NAMALWA (cell line): ENCODE results near the gene LRP6.
"Not testable (repeated sequence)": the region's sequence is repeated elsewhere in the genome, so short reads cannot be mapped to it uniquely, and the experiment has no call there.

Experiments
- DNase-seq: peaks from one replicate; pipeline ENCODE4 v3.0.0-alpha.2; 2015; ENCODE audit warnings: low spot score

The LRP6 gene

DNA sequence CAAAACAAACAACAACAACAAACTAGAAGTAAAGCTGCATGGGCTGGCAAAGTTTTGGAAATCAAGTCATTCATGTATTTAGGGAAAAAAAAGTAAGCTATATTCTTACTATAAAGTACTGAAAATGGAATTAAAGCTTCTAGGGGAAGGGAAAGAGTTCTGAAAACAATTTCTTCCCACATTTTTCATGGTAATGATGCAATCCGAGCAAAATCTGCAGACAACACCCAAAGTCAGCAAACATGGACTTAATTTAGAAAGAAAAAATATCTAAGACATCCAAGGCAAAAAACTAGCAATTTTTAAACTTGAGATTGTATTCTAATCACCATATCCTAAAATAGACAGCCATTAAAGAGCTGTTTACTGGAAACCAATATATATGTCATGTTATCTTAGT, 86.3 kb downstream of the LRP6 start:
- no peak for DNase-seq

DNA sequence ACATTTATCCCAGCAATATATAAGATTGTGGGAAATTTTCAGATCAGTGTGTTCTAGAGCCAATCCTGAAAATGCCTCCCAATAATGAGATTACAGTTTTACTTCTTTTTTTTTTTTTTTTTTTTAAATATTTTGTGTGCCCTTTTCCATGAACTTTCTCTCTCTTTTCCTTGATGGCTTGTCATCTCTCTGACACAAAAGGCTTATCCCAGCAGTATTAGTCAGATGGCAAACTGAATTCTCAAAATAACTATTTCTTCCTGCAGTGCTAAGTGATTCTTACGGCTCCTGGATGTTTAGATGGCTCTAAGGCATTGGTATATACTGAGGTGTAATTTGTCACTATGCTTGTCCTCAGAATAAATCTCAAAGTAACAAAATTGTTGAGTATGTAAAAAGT, 86.7 kb downstream of the LRP6 start:
- DNase-seq: no peak

DNA sequence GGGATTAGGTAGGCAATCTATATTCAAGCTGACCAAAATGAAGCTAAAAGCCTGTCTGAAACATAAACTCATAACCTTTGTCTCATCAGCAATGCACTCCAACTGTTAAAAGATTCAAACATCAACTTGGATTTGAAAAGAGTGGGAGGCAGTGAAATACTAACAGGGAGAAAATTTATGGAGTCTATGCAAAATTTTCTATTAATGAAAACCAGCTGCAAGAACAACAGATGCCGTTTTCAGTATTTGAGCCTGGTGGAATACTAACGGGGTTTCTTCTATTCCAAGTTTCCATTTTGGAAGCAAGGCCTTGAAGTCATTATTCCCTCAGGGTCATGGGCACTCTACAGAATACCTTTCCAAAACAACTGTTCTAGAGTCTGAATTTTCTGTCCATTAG, 88.3 kb downstream of the LRP6 start:
- no peak for DNase-seq

DNA sequence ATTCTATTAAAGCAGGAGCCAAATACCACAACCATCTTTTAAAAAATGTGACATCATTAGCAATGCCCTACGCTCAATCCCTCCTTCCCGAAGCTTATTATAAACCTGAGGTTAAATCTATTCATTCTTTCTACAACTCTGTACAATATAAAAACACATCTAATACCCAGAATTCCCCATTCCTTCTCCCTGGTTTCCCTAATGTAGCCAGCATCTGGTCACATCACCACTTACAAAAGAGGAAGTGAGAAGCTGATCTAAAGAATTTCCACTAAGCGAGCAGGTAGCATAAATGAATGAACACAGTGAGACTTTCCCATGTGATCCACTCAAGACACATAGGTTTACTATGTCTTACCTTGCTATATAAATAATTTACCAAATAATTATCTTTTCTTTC, 90.4 kb downstream of the LRP6 start:
- DNase-seq: peak; percentile 45

DNA sequence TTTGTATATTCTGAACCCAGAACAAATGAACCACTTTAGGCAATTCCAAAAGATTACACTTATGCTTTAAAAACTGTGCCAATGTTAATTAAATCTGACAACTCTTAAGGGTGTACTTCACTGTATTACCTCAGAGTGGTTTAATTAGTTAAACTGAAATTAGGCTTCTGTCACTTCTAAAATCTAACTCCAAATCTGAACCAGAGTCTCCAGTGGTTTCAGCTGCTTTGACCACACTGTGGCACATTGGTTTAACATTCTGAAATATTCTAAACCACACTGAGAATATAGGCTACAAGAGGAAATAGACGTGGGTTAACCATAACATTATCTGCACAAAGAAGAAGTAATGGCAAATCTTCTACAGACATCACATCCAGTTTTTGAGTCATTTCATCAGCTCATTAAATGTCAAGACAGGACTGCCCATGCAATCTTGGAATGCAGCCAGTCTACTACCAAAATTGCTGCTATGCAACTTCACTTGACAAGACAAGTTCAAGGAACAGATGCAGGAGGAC, 94.8 kb downstream of the LRP6 start:
- DNase-seq: no peak

DNA sequence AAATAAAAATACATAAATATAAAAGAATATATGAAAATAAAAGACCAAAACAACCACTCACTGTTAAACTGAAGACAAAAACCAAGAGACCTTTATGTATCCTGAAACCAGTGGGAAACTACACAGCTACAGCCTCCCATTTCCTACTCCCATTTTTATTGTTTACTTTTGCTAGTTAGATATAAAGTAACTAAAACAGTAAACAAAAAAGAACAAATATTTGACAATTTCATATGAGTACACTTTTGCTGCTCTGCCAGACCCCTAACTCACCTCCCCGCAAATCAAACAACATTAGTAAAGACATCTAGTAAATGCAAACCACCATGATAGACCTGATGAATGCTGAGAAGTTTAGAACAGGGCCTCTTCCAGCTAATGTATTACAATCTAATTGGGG, 99.0 kb downstream of the LRP6 start:
- DNase-seq: no peak

DNA sequence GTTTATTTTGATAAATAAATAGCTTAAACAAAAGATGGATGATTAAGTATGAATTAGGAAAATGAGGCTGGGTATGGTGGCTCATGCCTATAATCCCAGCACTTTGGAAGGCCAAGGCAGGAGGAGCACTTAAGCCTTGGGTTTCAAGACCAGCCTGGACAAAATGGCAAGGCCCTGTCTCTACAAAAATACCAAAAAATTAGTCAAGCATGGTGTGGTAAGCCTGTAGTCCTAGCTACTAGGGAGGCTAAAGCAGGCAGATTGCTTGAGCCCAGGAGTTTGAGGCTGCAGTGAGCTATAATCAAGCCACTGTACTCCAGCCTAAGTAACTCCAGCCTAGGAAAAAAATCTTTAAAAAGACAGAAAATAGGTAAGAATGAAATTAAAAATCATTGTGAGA, 100.1 kb downstream of the LRP6 start:
- no peak for DNase-seq

DNA sequence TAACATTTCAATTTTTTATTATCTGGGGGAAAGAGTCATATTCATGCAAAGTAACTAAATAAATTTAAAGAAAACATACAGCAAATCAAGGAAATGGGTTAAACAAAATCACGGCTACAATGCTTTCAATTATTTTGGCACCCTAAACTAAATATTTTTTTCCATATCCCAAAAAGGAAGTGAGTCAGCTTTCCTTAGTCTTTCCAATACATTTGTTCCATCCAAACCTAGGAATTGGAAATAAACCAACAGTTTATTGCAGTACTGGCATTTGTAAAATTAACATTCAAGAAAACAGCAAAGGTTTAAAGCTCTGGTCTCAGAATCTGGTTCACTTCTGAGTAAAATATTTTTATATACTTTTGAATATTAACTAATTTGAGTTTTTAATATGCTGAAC, 106.9 kb downstream of the LRP6 start:
- no peak for DNase-seq

DNA sequence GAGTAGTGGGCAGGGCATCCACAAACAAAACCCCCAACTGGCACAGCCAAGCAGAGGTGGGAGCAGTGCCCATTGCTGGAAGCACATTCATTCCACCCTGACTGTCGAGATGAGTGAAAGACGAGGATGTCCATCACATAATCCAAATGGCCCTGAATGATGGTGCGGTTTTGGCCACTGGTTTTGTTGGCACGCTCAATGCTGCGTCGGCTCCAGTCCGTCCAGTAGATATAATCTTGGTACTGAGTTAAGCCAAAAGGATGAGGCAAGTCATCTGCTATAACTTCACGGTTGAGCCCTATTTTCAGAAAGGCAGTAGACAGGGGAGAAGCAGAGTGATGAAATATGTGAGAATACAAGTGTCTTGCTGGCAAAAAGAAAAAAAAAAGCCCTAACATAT, 108.0 kb downstream of the LRP6 start:
- DNase-seq: no peak

DNA sequence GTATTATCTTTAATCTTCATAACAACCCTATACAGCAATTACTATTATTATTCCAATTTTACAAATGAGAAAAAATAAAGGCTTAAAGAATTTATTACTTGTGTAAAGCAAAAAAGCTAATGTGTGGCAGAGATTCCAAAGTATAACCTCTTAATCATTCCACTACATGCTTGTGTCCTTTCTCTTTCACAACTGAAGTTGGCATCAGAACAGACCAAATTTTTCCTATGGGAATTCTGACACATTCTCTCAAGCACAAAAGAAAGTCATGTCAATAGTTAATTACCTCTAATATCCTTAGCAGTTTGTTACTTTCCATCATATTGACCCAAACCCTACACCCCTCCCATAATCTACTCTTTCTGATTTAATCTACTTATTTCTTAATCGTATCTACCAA, 109.4 kb downstream of the LRP6 start:
- no peak for DNase-seq

DNA sequence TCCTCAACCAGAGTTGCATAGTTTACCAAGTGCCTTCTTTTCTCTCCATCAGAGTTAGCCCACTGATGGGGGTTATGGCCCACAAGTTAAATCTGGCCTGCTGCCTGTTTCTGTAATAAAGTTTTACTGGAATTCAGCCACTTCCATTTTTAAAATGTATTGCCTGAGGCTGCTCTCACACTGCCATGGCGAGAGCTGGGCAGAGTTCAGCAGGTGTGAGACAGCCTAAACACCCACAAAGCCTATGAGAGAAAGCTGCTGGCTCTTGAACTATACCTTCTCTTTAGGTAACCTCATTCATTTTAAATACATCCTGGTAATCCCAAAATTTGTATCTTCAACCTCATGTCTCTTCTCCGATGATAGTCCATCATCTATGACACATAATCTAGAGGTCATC, 110.0 kb downstream of the LRP6 start:
- no peak for DNase-seq

DNA sequence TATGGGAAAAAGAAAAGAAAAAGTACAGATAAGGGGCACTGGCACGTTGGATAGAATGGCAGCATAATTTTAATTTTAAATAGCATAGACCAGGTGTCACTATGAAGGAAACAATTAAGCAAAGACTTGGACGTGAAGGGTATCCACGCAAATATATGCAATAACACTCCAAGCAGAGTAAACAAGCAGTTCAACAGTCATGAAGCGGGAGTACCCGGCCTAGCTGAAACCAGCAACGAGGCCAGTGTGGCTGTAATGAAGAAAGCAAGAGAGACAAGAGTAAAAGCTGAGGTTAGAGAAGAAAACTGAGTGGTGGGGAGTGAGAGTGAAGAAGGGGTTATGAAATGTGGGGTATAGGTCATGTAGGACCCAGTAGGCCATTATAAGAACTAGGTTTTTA, 110.7 kb downstream of the LRP6 start:
- DNase-seq: no peak

DNA sequence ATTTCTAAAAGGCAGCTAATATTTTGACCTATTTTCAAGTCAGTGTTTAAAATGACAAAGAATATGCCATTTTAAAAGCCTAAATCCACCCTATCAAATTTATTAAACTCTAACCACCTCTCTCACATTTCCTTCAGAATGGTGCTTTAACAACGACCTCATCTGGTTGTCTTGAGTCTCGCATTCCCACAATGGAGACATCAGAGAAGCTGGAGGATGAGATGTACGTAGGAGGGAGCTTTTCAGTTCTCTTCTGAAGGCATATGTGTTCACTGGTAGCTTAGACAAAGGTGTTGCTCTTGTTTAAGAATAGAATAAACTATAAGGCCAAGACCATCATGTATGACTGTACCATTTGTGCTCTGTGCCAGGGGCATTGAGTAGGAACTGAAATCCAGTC, 113.2 kb downstream of the LRP6 start:
- no peak for DNase-seq

DNA sequence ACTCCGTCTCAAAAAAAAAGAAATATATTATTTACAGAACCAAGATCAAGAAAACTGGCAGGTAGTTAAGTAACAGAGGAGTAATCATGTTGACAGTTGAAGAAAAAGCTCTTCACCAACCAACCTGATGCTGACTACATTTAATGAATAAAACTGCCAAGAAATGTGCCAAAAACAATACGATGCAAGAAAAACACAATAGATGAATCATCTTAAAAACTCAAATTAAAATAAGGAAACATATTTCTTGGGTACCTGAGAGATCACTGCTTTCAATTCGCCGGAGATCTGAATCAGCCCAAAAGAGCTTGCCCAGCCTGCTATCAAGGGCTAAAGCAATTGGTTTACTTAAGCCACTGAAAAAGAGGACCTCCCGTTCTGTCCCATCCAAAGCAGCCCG, 119.7 kb downstream of the LRP6 start:
- no peak for DNase-seq

DNA sequence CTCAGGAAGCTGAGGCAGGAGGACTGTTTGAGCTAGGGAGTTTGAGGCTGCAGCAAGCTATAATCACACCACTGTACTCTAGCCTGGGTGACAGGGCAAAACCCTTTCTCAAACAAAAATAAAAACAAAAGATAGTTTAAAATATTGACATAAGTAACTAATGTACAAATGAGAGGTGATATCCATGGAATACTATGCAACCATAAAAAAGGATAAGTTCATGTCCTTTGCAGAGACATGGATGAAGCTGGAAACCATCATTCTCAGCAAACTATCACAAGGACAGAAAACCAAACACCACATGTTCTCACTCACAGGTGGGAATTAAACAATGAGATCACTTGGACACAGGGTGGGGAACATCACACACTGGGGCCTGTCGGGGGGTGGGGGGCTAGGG, 122.3 kb downstream of the LRP6 start:
- DNase-seq: not testable (repeated sequence)

DNA sequence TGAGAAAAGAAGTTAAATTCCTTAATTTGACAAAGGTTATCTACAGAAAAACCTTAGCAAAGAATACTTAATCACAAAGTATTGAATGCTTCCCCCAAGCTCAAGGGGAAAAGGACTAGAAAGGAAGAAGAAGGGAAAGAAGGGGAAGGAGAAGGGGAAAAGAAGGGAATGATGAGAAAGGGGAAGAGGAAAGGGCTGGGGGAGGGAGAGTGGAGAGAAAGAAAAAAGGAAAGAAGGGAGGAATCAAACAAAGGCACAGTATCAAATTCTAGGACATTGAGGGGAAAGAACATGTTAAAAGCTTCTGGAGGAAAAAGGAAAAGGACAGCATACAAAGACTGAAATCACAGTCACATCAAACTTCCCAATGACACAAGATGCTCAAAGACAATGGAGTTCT, 125.8 kb downstream of the LRP6 start:
- DNase-seq: no peak

DNA sequence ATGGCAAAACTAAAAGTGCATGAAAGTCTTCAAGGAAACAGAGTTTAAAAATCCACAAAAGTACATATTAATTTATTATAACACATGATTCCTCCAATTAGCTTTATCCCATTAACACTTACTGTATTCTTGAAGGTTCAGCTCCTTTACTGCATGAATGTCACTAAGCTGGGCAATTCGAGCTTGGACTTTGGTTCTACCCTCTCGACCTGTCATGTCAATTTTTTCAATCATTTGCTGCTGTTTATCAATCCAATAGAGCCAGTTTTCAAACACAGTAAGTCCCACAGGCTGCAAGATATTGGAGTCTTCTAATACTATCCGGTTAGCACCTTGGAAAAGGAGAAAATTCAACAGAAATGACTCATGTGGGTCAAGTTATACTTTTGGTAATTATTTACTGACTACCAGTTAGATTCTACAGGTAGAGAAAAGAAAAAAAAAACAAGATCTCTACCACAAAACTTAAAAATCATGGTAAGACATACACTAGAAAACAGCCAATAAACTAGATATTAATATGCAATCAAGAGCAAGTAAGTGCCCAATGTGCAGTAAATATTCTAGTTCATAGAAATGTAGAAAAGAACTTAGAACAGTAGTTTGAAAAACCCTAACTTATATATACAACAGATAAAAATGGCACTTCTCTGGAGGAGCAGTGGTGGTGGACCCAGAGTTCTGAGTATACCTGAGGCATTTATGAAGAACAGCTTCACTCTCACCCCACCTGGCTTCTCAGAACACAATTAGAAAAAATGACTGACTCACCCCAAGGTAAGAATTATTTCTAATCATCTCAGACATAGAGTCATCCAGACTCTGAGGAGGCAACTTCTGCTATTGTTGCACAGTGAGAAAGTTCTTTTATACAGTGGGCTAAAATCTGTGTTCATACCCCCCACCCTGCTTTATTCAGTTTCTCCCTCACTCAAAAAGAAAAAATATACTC, 128.4 kb downstream of the LRP6 start:
- no peak for DNase-seq

DNA sequence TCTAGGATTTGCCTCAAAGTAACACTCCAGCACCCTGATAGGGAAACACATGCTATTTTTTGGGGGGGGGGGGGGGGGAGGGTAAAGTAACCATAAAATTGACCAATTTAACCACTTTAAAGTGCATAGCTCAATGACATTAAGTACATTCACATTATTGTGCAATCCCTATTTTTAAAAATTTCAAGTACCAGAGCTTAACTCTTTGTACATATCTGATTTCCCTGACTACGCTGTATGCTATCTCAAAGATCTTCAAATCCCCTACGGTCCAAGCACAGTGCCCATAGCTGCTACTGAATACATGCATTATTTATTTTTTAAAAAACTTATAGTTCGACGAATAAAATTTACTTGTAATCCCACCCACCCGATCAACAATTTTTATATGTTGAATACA, 133.1 kb downstream of the LRP6 start:
- no peak for DNase-seq

DNA sequence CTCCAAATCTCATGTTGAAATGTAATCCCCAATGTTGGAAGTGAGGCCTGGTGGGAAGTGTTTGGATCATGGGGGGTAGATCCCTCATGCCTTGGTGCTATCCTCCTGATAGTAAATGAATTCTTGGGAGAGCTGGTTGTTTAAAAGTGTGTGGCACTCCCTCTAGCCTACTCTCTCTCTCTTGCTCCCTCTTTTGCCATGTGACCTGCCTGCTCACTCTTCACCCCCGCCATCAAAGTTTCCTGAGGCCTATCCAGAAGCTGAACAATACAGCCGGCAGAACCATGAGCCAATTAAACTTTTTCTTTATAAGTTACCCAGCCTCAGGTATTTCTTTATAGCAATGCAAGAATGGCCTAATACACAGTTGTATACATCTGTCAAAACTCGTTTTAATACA, 133.6 kb downstream of the LRP6 start:
- DNase-seq: no peak

DNA sequence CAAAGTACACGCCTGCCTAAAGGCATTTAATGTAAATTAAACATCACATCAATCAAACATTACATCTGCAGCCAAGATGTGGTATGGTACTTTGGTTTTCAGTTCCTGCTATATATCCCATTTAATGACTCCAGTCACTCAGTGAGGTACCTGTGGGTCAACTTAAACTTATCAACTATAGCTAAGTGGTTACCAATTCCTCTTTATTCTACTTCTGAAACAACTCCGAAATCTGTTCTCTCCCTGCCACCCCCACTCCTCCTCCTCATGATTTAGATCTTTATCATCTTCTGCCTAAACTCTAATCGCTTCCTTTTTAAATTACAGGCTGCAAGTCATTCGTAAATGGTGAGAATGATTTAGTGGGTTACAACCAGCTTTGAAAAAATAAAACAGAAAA, 138.2 kb downstream of the LRP6 start:
- no peak for DNase-seq

DNA sequence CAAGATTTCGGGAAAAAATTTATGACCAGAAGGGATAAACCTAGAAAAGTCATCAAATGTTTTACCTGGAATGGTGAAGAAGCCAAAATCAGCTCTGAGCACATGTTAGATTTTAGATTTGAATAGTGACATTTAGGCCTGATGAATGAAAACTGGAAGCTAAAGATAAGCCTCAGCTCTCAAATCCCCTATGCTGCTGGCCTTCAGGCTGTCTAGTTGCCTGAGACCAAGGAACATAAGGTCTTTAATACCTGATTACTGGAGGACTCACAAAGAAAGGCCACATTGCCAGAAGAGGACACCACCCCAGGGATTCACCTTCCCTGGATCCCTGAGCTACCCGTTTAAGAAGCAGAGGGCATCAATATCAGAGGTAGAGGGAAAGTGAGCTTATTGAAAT, 139.5 kb downstream of the LRP6 start:
- no peak for DNase-seq

DNA sequence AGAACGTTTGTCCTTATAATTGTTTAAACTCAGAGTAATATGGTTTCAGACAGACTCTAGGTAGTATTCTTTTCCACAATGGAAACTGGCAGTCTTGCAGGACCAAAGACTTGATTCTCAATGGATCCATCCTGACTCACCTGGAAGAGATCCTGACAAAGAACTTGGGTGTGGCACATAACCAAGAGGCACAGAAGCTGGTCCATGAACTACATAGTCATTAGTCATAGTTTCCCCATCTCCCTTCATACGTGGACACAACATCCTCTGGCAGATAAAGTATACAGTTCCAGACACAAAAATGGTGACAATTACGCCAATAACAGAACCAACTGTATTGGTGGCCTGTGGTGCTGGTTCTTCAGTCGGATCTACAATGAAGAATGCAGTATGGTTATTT, 140.3 kb downstream of the LRP6 start:
- DNase-seq: no peak

DNA sequence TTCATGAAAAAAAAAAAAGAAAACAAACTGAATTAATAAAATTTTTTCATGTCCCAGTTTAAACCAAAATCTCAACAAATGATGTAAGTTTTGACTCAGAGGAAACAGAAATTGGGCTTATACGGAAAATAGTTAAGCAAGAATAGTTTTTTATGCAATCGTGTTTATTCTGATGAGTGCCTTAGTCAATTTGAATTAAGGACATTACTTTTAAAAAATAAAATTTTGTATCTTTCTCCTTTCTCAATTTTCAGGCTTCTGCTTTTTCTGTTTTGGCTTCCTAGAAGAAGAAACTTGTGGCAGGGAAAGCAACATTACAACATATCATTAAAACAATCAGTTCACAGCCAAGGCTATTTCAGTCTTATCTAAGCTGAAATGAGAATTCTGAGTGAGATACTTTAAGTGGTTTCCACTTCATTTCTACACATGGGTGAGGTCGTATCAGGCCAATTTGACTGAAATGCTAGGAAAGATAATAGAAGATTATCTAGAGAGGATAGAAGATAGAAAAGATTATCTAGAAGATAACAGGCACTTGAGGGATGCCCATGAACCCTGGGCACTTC, 143.7 kb downstream of the LRP6 start:
- DNase-seq: no peak

DNA sequence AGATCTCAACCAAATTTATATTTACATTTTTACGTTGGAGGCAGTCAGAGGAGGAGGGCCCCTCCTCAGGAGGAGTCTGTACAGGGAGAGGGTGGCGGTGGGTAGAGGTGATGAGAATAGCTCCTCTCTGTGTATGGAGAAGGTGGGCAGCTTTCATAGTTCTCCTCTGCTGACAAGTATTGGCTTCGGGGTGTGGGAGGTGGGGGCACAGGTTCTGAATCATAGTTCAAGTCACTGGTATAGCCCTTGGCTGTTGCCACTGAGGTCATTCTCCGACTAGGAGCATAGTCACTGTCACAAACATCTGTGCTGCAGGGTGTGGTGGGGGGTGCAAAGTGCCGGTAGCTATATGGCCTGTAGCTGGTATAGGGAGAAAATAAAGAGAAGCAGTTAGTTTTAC, 145.8 kb downstream of the LRP6 start:
- no peak for DNase-seq
